OCI-LY1 (cell line): Measurements from ENCODE around the gene FAM83D.

Source experiments
- H2AFZ ChIP-seq: fragments of 200-600 bp; sonication (generic), shearing (Covaris generic); 2 replicates; pipeline ENCODE4 v1.6.0; 2014; ENCODE audit warnings: antibody characterized with exemption, mild to moderate bottlenecking, low read length
- H3F3A ChIP-seq: fragments of 200-600 bp; sonication (generic), shearing (Covaris generic); 2 replicates; pipeline ENCODE4 v1.6.0; 2014; ENCODE audit warnings: mild to moderate bottlenecking, antibody characterized with exemption, low read length, moderate library complexity; ENCODE audit not compliant: insufficient read depth
- H3K27ac ChIP-seq: fragments of 200-600 bp; sonication (generic); 2 replicates; pipeline ENCODE4 v1.5.1; 2014; ENCODE audit warnings: low read length, mixed run types, mild to moderate bottlenecking, low read depth; ENCODE audit not compliant: poor library complexity, severe bottlenecking
- H3K27me3 ChIP-seq: fragments of 200-600 bp; sonication (generic); 2 replicates; pipeline ENCODE4 v1.6.0; 2014; ENCODE audit warnings: antibody characterized with exemption, mild to moderate bottlenecking, low read length, moderate library complexity; ENCODE audit not compliant: insufficient read depth
- H3K36me3 ChIP-seq: fragments of 200-600 bp; sonication (generic); 2 replicates; pipeline ENCODE4 v1.6.1; 2014; ENCODE audit warnings: mild to moderate bottlenecking, antibody characterized with exemption, low read length, moderate library complexity, mixed read lengths; ENCODE audit not compliant: insufficient read depth
- H3K4me1 ChIP-seq: fragments of 200-600 bp; sonication (generic); 2 replicates; pipeline ENCODE4 v1.5.1; 2014; ENCODE audit warnings: mild to moderate bottlenecking, low read length, moderate library complexity; ENCODE audit not compliant: insufficient read depth, severe bottlenecking
- H3K4me2 ChIP-seq: fragments of 200-600 bp; sonication (generic), shearing (Covaris generic); 2 replicates; pipeline ENCODE4 v1.6.1; 2014; ENCODE audit warnings: low read length
- H3K4me3 ChIP-seq: fragments of 200-600 bp; sonication (generic); 2 replicates; pipeline ENCODE4 v1.5.1; 2014; ENCODE audit warnings: low read length, low read depth, mild to moderate bottlenecking, mixed read lengths; ENCODE audit not compliant: poor library complexity, severe bottlenecking
- H3K79me2 ChIP-seq: fragments of 200-600 bp; shearing (Covaris generic); 2 replicates; pipeline ENCODE4 v1.6.1; 2016; ENCODE audit warnings: mixed run types, low read length, mixed read lengths; ENCODE audit not compliant: insufficient read depth
- H3K9ac ChIP-seq: fragments of 200-600 bp; sonication (generic), shearing (Covaris generic); 2 replicates; pipeline ENCODE4 v1.6.1; 2014; ENCODE audit warnings: mild to moderate bottlenecking, low read length, mixed read lengths
- H3K9me2 ChIP-seq: fragments of 200-600 bp; sonication (generic), shearing (Covaris generic); 2 replicates; pipeline ENCODE4 v1.6.1; 2014; ENCODE audit warnings: low read depth, mild to moderate bottlenecking, low read length, mixed read lengths
- H3K9me3 ChIP-seq: fragments of 200-600 bp; shearing (Covaris generic); 2 replicates; pipeline ENCODE4 v1.6.1; 2014; ENCODE audit warnings: low read length, mixed read lengths
- H4K20me1 ChIP-seq: fragments of 200-600 bp; sonication (generic), shearing (Covaris generic); 2 replicates; pipeline ENCODE4 v1.6.0; 2016; ENCODE audit warnings: mild to moderate bottlenecking, low read length; ENCODE audit not compliant: insufficient read depth
- EZH2 ChIP-seq: fragments of 200-600 bp; sonication (generic), shearing (Covaris generic); IDR thresholded peaks from 2 replicates; pipeline ENCODE4 v1.8.0; 2017; ENCODE audit warnings: borderline replicate concordance, mixed run types, mild to moderate bottlenecking, antibody characterized with exemption, low read length, moderate library complexity, mixed read lengths
- TF ChIP-seq, protein P1 (sequence below): fragments of 200-600 bp; sonication (generic), shearing (Covaris generic); IDR thresholded peaks from 2 replicates; pipeline ENCODE4 v1.5.1; 2017; ENCODE audit warnings: mild to moderate bottlenecking, antibody characterized with exemption, low read length, moderate library complexity, mixed read lengths

Gene FAM83D

DNA sequence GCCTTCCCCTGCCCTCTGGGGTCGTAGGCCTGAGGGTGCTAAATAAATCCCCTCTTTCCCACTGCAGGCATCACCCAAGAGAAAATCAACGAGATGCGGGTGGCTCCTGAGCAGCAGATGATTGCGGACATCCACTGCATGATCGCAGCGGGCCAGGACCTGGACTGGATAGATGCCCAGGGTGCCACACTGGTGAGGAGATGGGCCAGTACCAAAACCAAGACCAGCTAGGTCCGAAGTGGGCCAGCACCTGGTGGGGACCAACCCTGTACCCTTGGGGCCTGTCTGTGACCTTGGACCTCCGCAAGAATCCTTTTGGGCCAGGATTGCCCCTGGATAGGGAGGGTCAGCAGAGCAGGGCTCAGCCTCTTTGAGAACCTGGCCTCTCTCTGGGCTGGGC lies 23.6 kb upstream of the FAM83D start:
- Histone ChIP-seq H3K79me2 (no peaks in the 10 kb centered on the region), H3F3A (no peaks in the 10 kb centered on the region), H3K4me1 (no peaks in the 10 kb centered on the region), H3K36me3 (peaks cover 93% of the 10 kb centered on the region), H3K27me3 (no peaks in the 10 kb centered on the region), H3K4me2 (no peak overlapping the region), H3K9me3 (no peaks in the 10 kb centered on the region), H3K27ac (no peak overlapping the region), H3K9me2 (no peaks in the 10 kb centered on the region), H4K20me1 (no peaks in the 10 kb centered on the region), H3K4me3 (no peak overlapping the region), H2AFZ (no peak overlapping the region), H3K9ac (no peak overlapping the region)
- TF ChIP-seq, protein P1, sequence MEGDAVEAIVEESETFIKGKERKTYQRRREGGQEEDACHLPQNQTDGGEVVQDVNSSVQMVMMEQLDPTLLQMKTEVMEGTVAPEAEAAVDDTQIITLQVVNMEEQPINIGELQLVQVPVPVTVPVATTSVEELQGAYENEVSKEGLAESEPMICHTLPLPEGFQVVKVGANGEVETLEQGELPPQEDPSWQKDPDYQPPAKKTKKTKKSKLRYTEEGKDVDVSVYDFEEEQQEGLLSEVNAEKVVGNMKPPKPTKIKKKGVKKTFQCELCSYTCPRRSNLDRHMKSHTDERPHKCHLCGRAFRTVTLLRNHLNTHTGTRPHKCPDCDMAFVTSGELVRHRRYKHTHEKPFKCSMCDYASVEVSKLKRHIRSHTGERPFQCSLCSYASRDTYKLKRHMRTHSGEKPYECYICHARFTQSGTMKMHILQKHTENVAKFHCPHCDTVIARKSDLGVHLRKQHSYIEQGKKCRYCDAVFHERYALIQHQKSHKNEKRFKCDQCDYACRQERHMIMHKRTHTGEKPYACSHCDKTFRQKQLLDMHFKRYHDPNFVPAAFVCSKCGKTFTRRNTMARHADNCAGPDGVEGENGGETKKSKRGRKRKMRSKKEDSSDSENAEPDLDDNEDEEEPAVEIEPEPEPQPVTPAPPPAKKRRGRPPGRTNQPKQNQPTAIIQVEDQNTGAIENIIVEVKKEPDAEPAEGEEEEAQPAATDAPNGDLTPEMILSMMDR: no peak
- no peak for TF ChIP-seq EZH2

DNA sequence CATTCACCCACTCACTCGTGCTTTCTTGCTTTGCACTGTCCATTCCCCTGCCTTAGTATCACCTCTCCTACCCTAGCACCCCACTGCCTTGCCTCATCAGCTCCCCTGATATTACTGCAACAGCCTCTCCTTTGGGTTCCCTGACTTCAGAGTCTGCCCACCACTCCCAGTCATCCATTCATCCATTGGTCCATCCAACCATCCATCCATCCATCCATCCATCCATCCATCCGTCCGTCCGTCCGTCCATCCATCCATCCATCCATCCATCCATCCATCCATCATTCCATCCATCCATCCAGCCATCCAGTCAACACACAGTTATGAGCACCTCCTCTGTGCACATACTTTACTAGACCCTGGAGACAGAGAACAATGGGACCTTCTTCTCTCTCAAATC lies 22.9 kb upstream of the FAM83D start:
- Histone ChIP-seq H4K20me1 (no peaks in the 10 kb centered on the region), H3K4me3 (no peak overlapping the region), H2AFZ (no peak overlapping the region), H3K9me2 (no peaks in the 10 kb centered on the region), H3K27ac (no peak overlapping the region), H3F3A (no peaks in the 10 kb centered on the region), H3K9ac (no peak overlapping the region), H3K79me2 (no peaks in the 10 kb centered on the region), H3K27me3 (no peaks in the 10 kb centered on the region), H3K9me3 (no peaks in the 10 kb centered on the region), H3K4me1 (no peaks in the 10 kb centered on the region), H3K4me2 (no peak overlapping the region), H3K36me3 (peaks cover 93% of the 10 kb centered on the region)
- TF ChIP-seq EZH2: no peak
- TF ChIP-seq, protein P1: no peak

DNA sequence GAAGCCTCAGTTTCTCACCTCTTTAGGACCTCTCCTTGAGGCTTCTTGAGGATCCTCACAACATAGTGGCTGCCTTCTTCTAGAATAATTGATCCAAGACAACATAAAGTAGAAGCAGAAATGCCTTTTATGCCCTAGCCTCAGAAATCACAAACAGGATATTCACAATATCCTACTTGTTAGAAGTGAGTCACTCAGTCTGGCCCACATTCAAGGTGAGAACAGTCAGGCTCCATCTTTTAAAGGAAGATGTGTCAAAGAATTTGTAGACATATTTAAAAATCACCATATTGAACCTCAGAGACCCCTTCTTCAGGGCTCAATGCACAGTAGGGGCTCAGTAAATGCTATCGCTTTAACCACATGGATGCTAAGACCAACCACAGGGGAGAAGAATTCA lies 20.8 kb upstream of the FAM83D start:
- Histone ChIP-seq H3F3A (no peaks in the 10 kb centered on the region), H3K27ac (no peak overlapping the region), H3K4me1 (no peaks in the 10 kb centered on the region), H3K79me2 (no peaks in the 10 kb centered on the region), H3K9ac (no peak overlapping the region), H3K27me3 (no peaks in the 10 kb centered on the region), H3K4me3 (no peak overlapping the region), H3K4me2 (no peak overlapping the region), H3K36me3 (peaks cover 97% of the 10 kb centered on the region), H3K9me2 (no peaks in the 10 kb centered on the region), H3K9me3 (no peaks in the 10 kb centered on the region), H2AFZ (no peak overlapping the region), H4K20me1 (no peaks in the 10 kb centered on the region)
- TF ChIP-seq, protein P1: no peak
- TF ChIP-seq EZH2: no peak
